ENCODE measurements around the gene CFAP57. TPM values are rescaled to one million over a fixed set of nuclear protein-coding genes. Genes with fewer than 3 reads are reported as not detected.

CFAP57 gene
- total and polyA plus RNA-seq, 8 donors, result 0.73 to 5.8 (median 3.5) TPM

GRCh38 chr1:43246466-43247213 lies 74.5 kb downstream of the CFAP57 start:
- Histone ChIP-seq H3K9me3 (no peaks in the 10 kb centered on the region), H3K4me3 (no peak overlapping the region), H3K27ac (no peak overlapping the region), H3K4me1 (no peaks in the 10 kb centered on the region), H3K36me3 (no peaks in the 10 kb centered on the region), H3K27me3 (no peaks in the 10 kb centered on the region)
- ATAC-seq (no peak), DNase-seq (no peak)
- intact Hi-C loops (cut with DNase I), result no loop called here
- no peak for TF ChIP-seq CTCF (IDR thresholded peaks at IDR 0.05)

- no peaks in the 10 kb centered on the region for H3K9me3 ChIP-seq
Measured at GRCh38 chr1:43247256-43247921, 75.3 kb downstream of the CFAP57 start.

GRCh38 chr1:43250351-43250761 lies 78.2 kb downstream of the CFAP57 start:
- H3K9me3 ChIP-seq, result no peaks in the 10 kb centered on the region
- intact Hi-C loops (cut with DNase I), result no loop called here
- no peak for ATAC-seq

More at GRCh38 chr1:43247256-43247921, 75.3 kb downstream of the CFAP57 start:
- Histone ChIP-seq H3K36me3 (no peaks in the 10 kb centered on the region), H3K4me1 (no peaks in the 10 kb centered on the region), H3K27ac (no peak overlapping the region), H3K4me3 (no peak overlapping the region), H3K27me3 (no peaks in the 10 kb centered on the region)
- DNase-seq, result no peak
- ATAC-seq, result no peak
- intact Hi-C loops (cut with DNase I), result no loop called here
- TF ChIP-seq CTCF (IDR thresholded peaks at IDR 0.05), result no peak

GRCh38 chr1:43251024-43251423 lies 78.9 kb downstream of the CFAP57 start:
- ATAC-seq (no peak), DNase-seq (no peak)
- intact Hi-C loops (cut with DNase I), result no loop called here
- no peaks in the 10 kb centered on the region for H3K4me1 ChIP-seq
- H3K27ac ChIP-seq, result no peak overlapping the region
- no peaks in the 10 kb centered on the region for H3K27me3 ChIP-seq
- H3K4me3 ChIP-seq, result no peak overlapping the region
- no peak for TF ChIP-seq CTCF (IDR thresholded peaks at IDR 0.05)
- H3K9me3 ChIP-seq, result no peaks in the 10 kb centered on the region
- H3K36me3 ChIP-seq, result no peaks in the 10 kb centered on the region

More at GRCh38 chr1:43250351-43250761, 78.2 kb downstream of the CFAP57 start:
- H3K27me3 ChIP-seq, result no peaks in the 10 kb centered on the region
- no peak overlapping the region for H3K4me3 ChIP-seq
- no peak for TF ChIP-seq CTCF (IDR thresholded peaks at IDR 0.05)
- DNase-seq, result no peak
- H3K4me1 ChIP-seq, result no peaks in the 10 kb centered on the region
- no peaks in the 10 kb centered on the region for H3K36me3 ChIP-seq
- no peak overlapping the region for H3K27ac ChIP-seq

- no peak for TF ChIP-seq CTCF (IDR thresholded peaks at IDR 0.05)
Measured at GRCh38 chr1:43252225-43252624, 80.1 kb downstream of the CFAP57 start.

More at GRCh38 chr1:43252225-43252624, 80.1 kb downstream of the CFAP57 start:
- intact Hi-C loops (cut with DNase I), result no loop called here
- H3K9me3 ChIP-seq, result no peaks in the 10 kb centered on the region
- ATAC-seq (no peak), DNase-seq (no peak)
- H3K36me3 ChIP-seq, result no peaks in the 10 kb centered on the region
- H3K27ac ChIP-seq, result no peak overlapping the region
- H3K4me1 ChIP-seq, result no peaks in the 10 kb centered on the region
- H3K4me3 ChIP-seq, result no peak overlapping the region
- no peaks in the 10 kb centered on the region for H3K27me3 ChIP-seq
